H9 (cell line): ENCODE data around the gene GMPS. TPM values are rescaled to one million over a fixed set of nuclear protein-coding genes. Genes with fewer than 3 reads are reported as not detected.

Experiments
- DNase-seq: peaks from one replicate; pipeline ENCODE4 v3.0.0-alpha.2; 2017
- H2AFZ ChIP-seq: one replicate; pipeline ENCODE4 v1.6.1; 2013; ENCODE audit warnings: mild to moderate bottlenecking, low read length, control low read depth, moderate library complexity
- H2AK5ac ChIP-seq: 2 replicates; pipeline ENCODE4 v1.6.1; 2013; ENCODE audit warnings: low read length, control low read depth, mixed read lengths; ENCODE audit not compliant: insufficient read length
- H2BK120ac ChIP-seq: one replicate; pipeline ENCODE4 v1.6.1; 2013; ENCODE audit warnings: low read depth, mild to moderate bottlenecking, low read length, control low read depth, inconsistent platforms; ENCODE audit not compliant: poor library complexity, severe bottlenecking
- H2BK12ac ChIP-seq: 2 replicates; pipeline ENCODE4 v1.6.1; 2013; ENCODE audit warnings: low read length, control low read depth, mixed read lengths, low read depth; ENCODE audit not compliant: insufficient read length
- H2BK15ac ChIP-seq: 2 replicates; pipeline ENCODE4 v1.6.1; 2013; ENCODE audit warnings: low read depth, low read length, control low read depth
- H2BK20ac ChIP-seq: one replicate; pipeline ENCODE4 v1.6.1; 2013; ENCODE audit warnings: low read depth, mild to moderate bottlenecking, low read length, control low read depth, inconsistent platforms; ENCODE audit not compliant: poor library complexity, severe bottlenecking
- H2BK5ac ChIP-seq: 2 replicates; pipeline ENCODE4 v1.6.1; 2013; ENCODE audit warnings: low read length, control low read depth, mixed read lengths; ENCODE audit not compliant: insufficient read length
- H3K14ac ChIP-seq: 2 replicates; pipeline ENCODE4 v1.6.1; 2013; ENCODE audit warnings: low read length, control low read depth; ENCODE audit not compliant: insufficient read depth
- H3K18ac ChIP-seq: 2 replicates; pipeline ENCODE4 v1.6.1; 2013; ENCODE audit warnings: low read depth, mild to moderate bottlenecking, mixed read lengths, low read length, control low read depth; ENCODE audit not compliant: insufficient read length
- H3K23ac ChIP-seq: 2 replicates; pipeline ENCODE4 v1.6.1; 2013; ENCODE audit warnings: low read length, control low read depth, mixed read lengths, low read depth; ENCODE audit not compliant: insufficient read length
- H3K23me2 ChIP-seq: 2 replicates; pipeline ENCODE4 v1.6.1; 2013; ENCODE audit warnings: low read depth, mild to moderate bottlenecking, mixed read lengths, low read length, control low read depth; ENCODE audit not compliant: insufficient read length, poor library complexity, severe bottlenecking
- H3K27ac ChIP-seq: 2 replicates; pipeline ENCODE4 v1.5.1; 2013; ENCODE audit warnings: low read length, control low read depth, mixed read lengths, low read depth; ENCODE audit not compliant: insufficient read length
- H3K27me3 ChIP-seq: 2 replicates; pipeline ENCODE4 v1.6.1; 2013; ENCODE audit warnings: low read length, control low read depth, inconsistent platforms; ENCODE audit not compliant: insufficient read depth
- H3K4ac ChIP-seq: 2 replicates; pipeline ENCODE4 v1.6.1; 2013; ENCODE audit warnings: low read depth, mild to moderate bottlenecking, control low read depth, inconsistent platforms, low read length, moderate library complexity
- H3K4me1 ChIP-seq: 2 replicates; pipeline ENCODE4 v1.6.1; 2013; ENCODE audit warnings: low read length, control low read depth, inconsistent platforms; ENCODE audit not compliant: insufficient read depth
- H3K4me2 ChIP-seq: 2 replicates; pipeline ENCODE4 v1.6.1; 2013; ENCODE audit warnings: low read length, control low read depth, mixed read lengths; ENCODE audit not compliant: insufficient read length, insufficient read depth
- H3K56ac ChIP-seq: 2 replicates; pipeline ENCODE4 v1.6.1; 2013; ENCODE audit warnings: low read depth, mild to moderate bottlenecking, mixed read lengths, low read length, control low read depth; ENCODE audit not compliant: insufficient read length
- H3K79me1 ChIP-seq: 2 replicates; pipeline ENCODE4 v1.6.1; 2013; ENCODE audit warnings: low read depth, mild to moderate bottlenecking, moderate library complexity, low read length, control low read depth, inconsistent platforms; ENCODE audit not compliant: insufficient read depth, poor library complexity, severe bottlenecking
- H3K79me2 ChIP-seq: 2 replicates; pipeline ENCODE4 v1.6.1; 2013; ENCODE audit warnings: low read length, control low read depth, inconsistent platforms; ENCODE audit not compliant: insufficient read depth
- H3K9ac ChIP-seq: 2 replicates; pipeline ENCODE4 v1.6.1; 2013; ENCODE audit warnings: low read length, control low read depth, mixed read lengths; ENCODE audit not compliant: insufficient read length; ENCODE audit errors: extremely low read depth
- H3K9me3 ChIP-seq: one replicate; pipeline ENCODE4 v1.6.1; 2013; ENCODE audit warnings: low read depth, low read length, inconsistent platforms; ENCODE audit not compliant: control insufficient read depth
- H3T11ph ChIP-seq: one replicate; pipeline ENCODE4 v1.6.1; 2013; ENCODE audit warnings: mild to moderate bottlenecking, low read length, control low read depth, inconsistent platforms
- H4K20me1 ChIP-seq: one replicate; pipeline ENCODE4 v1.6.1; 2013; ENCODE audit not compliant: control insufficient read depth, insufficient read length, insufficient read depth
- H4K5ac ChIP-seq: 2 replicates; pipeline ENCODE4 v1.6.1; 2013; ENCODE audit warnings: low read depth, mild to moderate bottlenecking, mixed read lengths, low read length, control low read depth; ENCODE audit not compliant: insufficient read length
- H4K8ac ChIP-seq: replicated peaks from 2 replicates; pipeline ENCODE4 v1.6.1; 2013; ENCODE audit warnings: low read length, control low read depth, mixed read lengths, low read depth; ENCODE audit not compliant: insufficient read length
- H4K91ac ChIP-seq: 2 replicates; pipeline ENCODE4 v1.6.1; 2013; ENCODE audit warnings: low read depth, mild to moderate bottlenecking, moderate library complexity, mixed read lengths, low read length, control low read depth; ENCODE audit not compliant: insufficient read length
- H3K27ac Mint-ChIP-seq, 3 experiments: 2 replicates in 2 of 3; 3 replicates in 1 of 3; pipeline ENCODE4 v1.8.0; 2020 to 2021; ENCODE audit warnings: mixed read lengths in 3 of 3, mild to moderate bottlenecking in 1 of 3, moderate library complexity in 1 of 3
- H3K27me3 Mint-ChIP-seq: 2 replicates; pipeline ENCODE4 v1.8.0; 2021; ENCODE audit warnings: low read depth, mild to moderate bottlenecking, moderate library complexity, mixed read lengths
- H3K36me3 Mint-ChIP-seq, 3 experiments: 2 replicates in 2 of 3; 3 replicates in 1 of 3; pipeline ENCODE4 v1.8.0; 2020 to 2021; ENCODE audit warnings: low read depth in 3 of 3, mixed read lengths in 3 of 3; ENCODE audit not compliant: insufficient read depth in 1 of 3
- H3K4me1 Mint-ChIP-seq, 2 experiments: 2 replicates each; pipeline ENCODE4 v1.8.0; 2020; ENCODE audit warnings: mixed read lengths in 2 of 2
- H3K4me3 Mint-ChIP-seq, 2 experiments: 2 replicates in 1 of 2; 3 replicates in 1 of 2; pipeline ENCODE4 v1.8.0; 2020 to 2021; ENCODE audit warnings: mild to moderate bottlenecking in 2 of 2, mixed read lengths in 2 of 2, moderate library complexity in 1 of 2
- H3K9me3 Mint-ChIP-seq, 2 experiments: 2 replicates in 1 of 2; 3 replicates in 1 of 2; pipeline ENCODE4 v1.8.0; 2020; ENCODE audit warnings: mild to moderate bottlenecking in 2 of 2, mixed read lengths in 2 of 2, moderate library complexity in 1 of 2
- CTCF ChIP-seq: fragments of 200-600 bp; sonication (generic); conservative IDR thresholded peaks from 3 replicates; pipeline ENCODE4 v1.8.0; 2021; ENCODE audit warnings: antibody characterized with exemption, mild to moderate bottlenecking
- WGBS: extraction: QIAGEN DNeasy Blood & Tissue Kit; methylation state at CpG from one replicate; pipeline ENCODE4 v1.1.7; 2013; ENCODE audit warnings: missing lambda C conversion rate, low lambda C conversion rate, mixed read lengths; ENCODE audit not compliant: insufficient read length; ENCODE audit errors: extremely low coverage; 5-methylcytosine and 5-hydroxymethylcytosine counted together
- total RNA-seq: library from RNA; stranded (reverse); gene quantifications from 2 replicates; pipeline ENCODE4 v1.2.1, GENCODE V29; 2021

The GMPS gene
- total RNA-seq, 1 experiment from 2014 or later = 142 TPM

- Histone ChIP-seq H3K18ac (no peak overlapping the region), H3K4me1 (no peaks in the 10 kb centered on the region; the same call in 1 of the 2 replicates), H2BK120ac (no peak overlapping the region), H3K4me2 (no peak overlapping the region), H2BK15ac (no peak overlapping the region), H3K79me2 (peaks cover 18% of the 10 kb centered on the region; the same call in 1 of the 2 replicates), H2AK5ac (no peak overlapping the region), H2BK5ac (no peak overlapping the region), H3K79me1 (peaks cover 14% of the 10 kb centered on the region), H3K27me3 (no peaks in the 10 kb centered on the region), H3K9ac (no peak overlapping the region), H3K9me3 (no peaks in the 10 kb centered on the region), H3K56ac (no peak overlapping the region), H4K91ac (no peak overlapping the region), H2AFZ (no peak overlapping the region), H4K8ac (no peak overlapping the region), H3K23me2 (no peaks in the 10 kb centered on the region), H3K27ac (no peak overlapping the region), H3K4ac (no peak overlapping the region), H2BK20ac (no peak overlapping the region), H3K14ac (peak overlapping the region; percentile 63), H3T11ph (no peak overlapping the region), H2BK12ac (no peak overlapping the region), H3K23ac (no peak overlapping the region), H4K5ac (peak overlapping the region; percentile 28), H4K20me1 (no peaks in the 10 kb centered on the region)
- Mint-ChIP-seq H3K4me3 (no peak overlapping the region), H3K27me3 (no peaks in the 10 kb centered on the region), H3K4me1 (peaks cover 13 to 15% of the 10 kb centered on the region in 2 experiments), H3K9me3 (no peaks in the 10 kb centered on the region), H3K27ac (peak overlapping the region in 2 of 3 experiments; percentile 45 to 75; a peak in 5 of 7 replicates), H3K36me3 (peaks cover 6 to 10% (median 10%) of the 10 kb centered on the region in 3 experiments; a peak in 6 of 7 replicates)
- TF ChIP-seq CTCF = no peak
- no CpG with 5 or more reads among the region's 5 CpGs for WGBS
- DNase-seq = no peak
Observed at GRCh38 chr3:155889212-155889611, 18.8 kb downstream of the GMPS start.
